PC-9 (cell line): ENCODE measurements around the gene MGAT5. TPM values are rescaled to one million over a fixed set of nuclear protein-coding genes. Genes with fewer than 3 reads are reported as not detected.

Source experiments
- BruUV-seq: library from RNA; stranded (reverse); fragments of 400-500 nt; replicated peaks from 2 replicates; lab custom pipeline; 2021; lab: Mats Ljungman, UMichigan
- CTCF ChIA-PET: fragments of 300-600 bp; sonication (Branson Sonifier 250); formaldehyde crosslinking; loops from one replicate; lab custom pipeline; 2022; ENCODE audit warnings: antibody characterized with exemption; lab: Charles Lee
- POLR2A ChIA-PET: fragments of 300-600 bp; sonication (Branson Sonifier 250); formaldehyde crosslinking; loops from one replicate; lab custom pipeline; 2022; ENCODE audit warnings: antibody characterized with exemption; ENCODE audit not compliant: unreplicated experiment; lab: Charles Lee
- DNase-seq, 2 experiments: peaks; one replicate each; pipeline versions ENCODE4 v3.0.0 to v3.0.0-alpha.2; 2015 to 2022; ENCODE audit warnings: mixed read lengths in 1 of 2
- H2AFZ ChIP-seq: fragments of 200-600 bp; sonication (generic); 2 replicates; pipeline ENCODE4 v1.8.1; 2017; ENCODE audit warnings: antibody characterized with exemption
- H3F3A ChIP-seq: fragments of 200-600 bp; sonication (generic); 2 replicates; pipeline ENCODE4 v1.8.1; 2017; ENCODE audit warnings: antibody characterized with exemption, mild to moderate bottlenecking, low read depth; ENCODE audit not compliant: insufficient read depth
- H3K27ac ChIP-seq: fragments of 200-600 bp; sonication (generic); 2 replicates; pipeline ENCODE4 v1.6.1; 2016; ENCODE audit warnings: mixed run types
- H3K27me3 ChIP-seq: fragments of 200-600 bp; sonication (generic); 2 replicates; pipeline ENCODE4 v1.6.1; 2016; ENCODE audit warnings: low read depth, mixed run types; ENCODE audit not compliant: insufficient read depth
- H3K36me3 ChIP-seq: fragments of 200-600 bp; sonication (generic); 2 replicates; pipeline ENCODE4 v1.6.1; 2016; ENCODE audit warnings: low read depth, mixed run types
- H3K4me1 ChIP-seq: fragments of 200-600 bp; sonication (generic); replicated peaks from 2 replicates; pipeline ENCODE4 v1.6.1; 2016; ENCODE audit warnings: mixed run types; ENCODE audit not compliant: insufficient read depth
- H3K4me2 ChIP-seq: fragments of 200-600 bp; sonication (generic); 2 replicates; pipeline ENCODE4 v1.6.1; 2017; ENCODE audit warnings: mixed run types
- H3K4me3 ChIP-seq: fragments of 200-600 bp; sonication (generic); 2 replicates; pipeline ENCODE4 v1.6.1; 2016; ENCODE audit warnings: mixed run types
- H3K79me2 ChIP-seq: fragments of 200-600 bp; sonication (generic); 2 replicates; pipeline ENCODE4 v1.6.1; 2017; ENCODE audit warnings: low read depth, mixed run types
- H3K9me2 ChIP-seq: fragments of 200-600 bp; sonication (generic); 2 replicates; pipeline ENCODE4 v1.8.1; 2017; ENCODE audit warnings: mild to moderate bottlenecking; ENCODE audit not compliant: insufficient read depth
- H3K9me3 ChIP-seq: fragments of 200-600 bp; sonication (generic); 2 replicates; pipeline ENCODE4 v1.8.1; 2016; ENCODE audit warnings: low read depth; ENCODE audit not compliant: insufficient read depth
- H4K20me1 ChIP-seq: fragments of 200-600 bp; sonication (generic); 2 replicates; pipeline ENCODE4 v1.8.1; 2017; ENCODE audit not compliant: insufficient read depth
- EZH2 ChIP-seq: fragments of 200-600 bp; sonication (generic); IDR thresholded peaks from 2 replicates; pipeline ENCODE4 v1.8.0; 2017; ENCODE audit warnings: antibody characterized with exemption, low read depth
- intact Hi-C: fragments of 100-400 bp; cut with micrococcal nuclease; formaldehyde crosslinking; loops from one replicate; pipeline ENCODE4 v1.10.0; 2022; ENCODE audit not compliant: unreplicated experiment
- total RNA-seq: library from RNA; stranded (reverse); gene quantifications from 2 replicates; pipeline ENCODE4 v1.2.3, GENCODE V29; 2021
- TF ChIP-seq, protein P1 (sequence below): fragments of 200-600 bp; sonication (generic); conservative IDR thresholded peaks from 2 replicates; pipeline ENCODE4 v1.6.1; 2017; ENCODE audit warnings: mixed run types, antibody characterized with exemption, mild to moderate bottlenecking, moderate library complexity

The MGAT5 gene
- total RNA-seq, 1 experiment from 2014 or later: 33.5 TPM

DNA sequence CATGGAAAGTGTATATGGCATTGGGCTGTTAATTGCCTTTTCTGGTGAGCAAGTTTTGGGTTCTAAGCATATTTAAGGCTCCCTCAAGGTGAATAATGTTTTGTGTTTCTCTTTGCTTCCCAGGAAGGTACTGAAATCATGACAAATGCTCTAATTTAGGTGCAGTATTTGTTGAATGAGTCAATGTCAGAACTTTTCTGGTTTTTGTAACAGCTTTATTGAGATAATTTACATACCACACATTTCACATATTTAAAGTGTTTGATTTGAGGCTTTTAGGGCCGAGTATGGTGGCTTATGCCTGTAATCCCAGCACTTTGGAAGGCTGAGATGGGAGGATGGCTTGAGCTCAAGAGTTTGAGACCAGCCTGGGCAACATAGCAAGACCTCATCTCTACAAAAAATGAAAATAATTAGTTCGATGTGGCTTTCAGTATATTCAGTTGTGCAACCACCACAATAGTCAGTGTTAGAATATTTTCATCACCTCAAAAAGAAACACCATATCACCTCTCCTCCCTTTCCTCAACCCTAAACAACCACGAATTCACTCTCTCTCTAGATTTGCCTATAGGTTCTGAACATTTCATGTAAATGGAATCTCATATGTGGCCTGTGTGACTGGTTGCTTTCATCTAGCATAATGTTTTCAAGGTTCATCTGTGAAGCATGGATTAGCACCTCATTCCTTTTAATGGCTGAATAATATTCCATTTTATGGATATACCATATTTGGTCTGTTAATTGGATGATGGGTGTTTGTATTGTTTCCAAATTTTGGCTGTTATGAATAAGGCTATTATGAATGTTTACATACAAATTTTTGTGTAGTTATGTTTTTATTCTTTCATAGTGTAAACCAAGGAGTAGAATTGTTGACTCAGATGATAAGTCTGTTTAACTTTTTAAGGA, 54.9 kb downstream of the MGAT5 start:
- Histone ChIP-seq H4K20me1 (no peaks in the 10 kb centered on the region), H3K4me2 (no peak overlapping the region), H3F3A (no peaks in the 10 kb centered on the region), H3K4me3 (no peak overlapping the region), H3K4me1 (no peaks in the 10 kb centered on the region), H3K27me3 (no peaks in the 10 kb centered on the region), H3K36me3 (no peaks in the 10 kb centered on the region), H2AFZ (no peak overlapping the region), H3K9me2 (no peaks in the 10 kb centered on the region), H3K79me2 (no peaks in the 10 kb centered on the region), H3K27ac (no peak overlapping the region), H3K9me3 (no peaks in the 10 kb centered on the region)
- intact Hi-C loops: no loop called here
- CTCF ChIA-PET: no interaction called here
- BruUV-seq: no TSS peak
- POLR2A ChIA-PET: no interaction called here
- no peak for TF ChIP-seq EZH2
- TF ChIP-seq, protein P1, sequence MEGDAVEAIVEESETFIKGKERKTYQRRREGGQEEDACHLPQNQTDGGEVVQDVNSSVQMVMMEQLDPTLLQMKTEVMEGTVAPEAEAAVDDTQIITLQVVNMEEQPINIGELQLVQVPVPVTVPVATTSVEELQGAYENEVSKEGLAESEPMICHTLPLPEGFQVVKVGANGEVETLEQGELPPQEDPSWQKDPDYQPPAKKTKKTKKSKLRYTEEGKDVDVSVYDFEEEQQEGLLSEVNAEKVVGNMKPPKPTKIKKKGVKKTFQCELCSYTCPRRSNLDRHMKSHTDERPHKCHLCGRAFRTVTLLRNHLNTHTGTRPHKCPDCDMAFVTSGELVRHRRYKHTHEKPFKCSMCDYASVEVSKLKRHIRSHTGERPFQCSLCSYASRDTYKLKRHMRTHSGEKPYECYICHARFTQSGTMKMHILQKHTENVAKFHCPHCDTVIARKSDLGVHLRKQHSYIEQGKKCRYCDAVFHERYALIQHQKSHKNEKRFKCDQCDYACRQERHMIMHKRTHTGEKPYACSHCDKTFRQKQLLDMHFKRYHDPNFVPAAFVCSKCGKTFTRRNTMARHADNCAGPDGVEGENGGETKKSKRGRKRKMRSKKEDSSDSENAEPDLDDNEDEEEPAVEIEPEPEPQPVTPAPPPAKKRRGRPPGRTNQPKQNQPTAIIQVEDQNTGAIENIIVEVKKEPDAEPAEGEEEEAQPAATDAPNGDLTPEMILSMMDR: no peak
- no peak for DNase-seq

DNA sequence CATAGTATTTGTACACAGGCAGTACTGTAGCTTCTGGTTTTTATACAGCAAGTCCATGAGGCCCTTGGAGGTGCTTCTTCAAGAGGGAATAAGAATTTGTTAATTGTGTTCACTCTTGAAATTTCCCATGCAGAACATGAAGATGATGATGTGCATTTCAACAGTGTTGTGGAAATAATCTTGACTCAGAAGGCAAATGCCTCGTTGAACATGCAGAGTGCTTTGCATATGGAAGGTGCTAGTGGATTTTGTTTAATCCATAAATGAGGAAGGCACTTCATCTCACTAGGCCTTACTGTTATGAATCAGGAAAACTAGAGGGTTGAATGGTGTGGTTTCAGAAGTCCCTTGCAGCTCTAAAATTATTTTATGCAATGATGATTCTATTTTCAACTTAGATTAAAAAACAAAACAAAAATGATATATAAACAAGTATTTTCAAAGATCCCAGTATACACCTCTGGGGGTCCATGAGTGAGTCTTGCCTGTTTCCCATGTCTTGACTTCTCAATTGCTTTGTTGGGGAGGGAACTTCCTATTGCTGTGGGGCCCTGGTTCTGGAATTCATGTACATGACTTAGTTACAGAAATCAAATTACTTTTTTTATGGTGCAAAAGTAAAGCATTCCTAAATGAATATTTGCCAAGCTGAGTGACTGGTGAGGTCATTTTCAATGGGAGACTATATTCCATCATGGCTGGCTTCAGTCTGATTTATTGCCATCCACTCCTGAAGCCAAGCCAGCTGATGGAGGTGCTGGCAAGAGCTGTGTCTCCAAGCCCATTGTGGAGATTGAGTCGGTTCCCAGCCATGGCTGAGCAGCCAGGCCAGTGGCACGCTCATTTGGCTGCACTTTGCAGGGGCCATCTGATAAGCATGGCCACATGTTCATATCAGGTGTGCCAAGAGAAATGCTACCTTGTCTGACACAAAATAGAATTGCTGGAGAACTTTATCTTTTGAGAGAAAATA, 56.5 kb downstream of the MGAT5 start:
- Histone ChIP-seq H3K36me3 (no peaks in the 10 kb centered on the region), H3K4me2 (no peak overlapping the region), H2AFZ (no peak overlapping the region), H3K27me3 (no peaks in the 10 kb centered on the region), H3K4me3 (no peak overlapping the region), H4K20me1 (no peaks in the 10 kb centered on the region), H3K9me2 (no peaks in the 10 kb centered on the region), H3F3A (no peaks in the 10 kb centered on the region), H3K9me3 (no peaks in the 10 kb centered on the region), H3K27ac (no peak overlapping the region), H3K4me1 (no peaks in the 10 kb centered on the region), H3K79me2 (no peaks in the 10 kb centered on the region)
- BruUV-seq: no TSS peak
- intact Hi-C loops: no loop called here
- no peak for DNase-seq
- CTCF ChIA-PET: no interaction called here
- POLR2A ChIA-PET: no interaction called here
- TF ChIP-seq, protein P1: no peak
- TF ChIP-seq EZH2: no peak

DNA sequence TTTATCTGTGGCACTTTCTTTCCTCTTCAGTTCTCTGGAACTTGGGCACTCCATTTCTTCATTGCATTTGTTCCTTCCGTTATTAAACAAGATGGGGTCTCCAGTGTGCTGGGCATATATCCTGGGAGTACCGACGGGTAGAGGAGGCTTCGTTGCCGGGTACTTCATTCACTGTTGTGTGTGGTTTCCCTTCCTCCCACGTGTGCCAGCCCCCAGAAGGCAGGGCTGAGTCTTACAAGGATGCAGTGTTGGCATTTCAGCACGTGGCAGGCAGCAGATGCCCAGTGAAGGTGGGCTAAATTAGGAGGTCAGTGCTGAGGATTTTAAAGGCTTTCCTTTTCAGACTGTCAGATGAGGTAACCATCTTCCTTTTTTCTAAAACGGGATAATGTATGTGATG, 58.6 kb downstream of the MGAT5 start:
- ChIA-PET CTCF (no interaction called here), POLR2A (no interaction called here)
- no peaks in the 10 kb centered on the region for H3K36me3 ChIP-seq
- TF ChIP-seq, protein P1: no peak
- no peak for TF ChIP-seq EZH2
- H3K9me3 ChIP-seq: no peaks in the 10 kb centered on the region
- no peaks in the 10 kb centered on the region for H4K20me1 ChIP-seq
- no peak overlapping the region for H3K4me2 ChIP-seq
- no peaks in the 10 kb centered on the region for H3K27me3 ChIP-seq
- H3K4me3 ChIP-seq: no peak overlapping the region
- no peak for DNase-seq
- H3F3A ChIP-seq: no peaks in the 10 kb centered on the region
- H3K27ac ChIP-seq: no peak overlapping the region
- no peaks in the 10 kb centered on the region for H3K79me2 ChIP-seq
- no peaks in the 10 kb centered on the region for H3K9me2 ChIP-seq
- H3K4me1 ChIP-seq: no peaks in the 10 kb centered on the region
- intact Hi-C loops: no loop called here
- BruUV-seq: no TSS peak
- H2AFZ ChIP-seq: no peak overlapping the region
